HFF-Myc (cell line): ENCODE results near the gene AGER.

ENCODE experiments used
- DNase-seq: peaks from one replicate; pipeline ENCODE4 v3.0.0-alpha.2; 2011; ENCODE audit warnings: low read depth; ENCODE audit errors: extremely low read depth
- H3K4me3 ChIP-seq: replicated peaks from 2 replicates; pipeline ENCODE4 v1.5.1; 2011; ENCODE audit warnings: low read depth, mild to moderate bottlenecking, control low read depth, low read length
- CTCF ChIP-seq: IDR thresholded peaks from 2 replicates; pipeline ENCODE4 v1.5.1; 2012; ENCODE audit warnings: mild to moderate bottlenecking, low read depth, low read length, control low read depth; ENCODE audit errors: missing control alignments

AGER gene

GRCh38 chr6:32151181-32151862 lies 32.7 kb downstream of the AGER start:
- no peak for DNase-seq
- TF ChIP-seq CTCF, result no peak
- H3K4me3 ChIP-seq, result peak overlapping the region; percentile 96

GRCh38 chr6:32149932-32150870 lies 33.9 kb downstream of the AGER start:
- no peak for TF ChIP-seq CTCF
- DNase-seq, result no peak
- H3K4me3 ChIP-seq, result no peak overlapping the region

GRCh38 chr6:32149092-32149755 lies 34.8 kb downstream of the AGER start:
- no peak for DNase-seq
- TF ChIP-seq CTCF, result no peak
- no peak overlapping the region for H3K4me3 ChIP-seq

GRCh38 chr6:32148289-32149091 lies 35.6 kb downstream of the AGER start:
- no peak for TF ChIP-seq CTCF
- H3K4me3 ChIP-seq, result no peak overlapping the region
- no peak for DNase-seq

- no peak for DNase-seq
- TF ChIP-seq CTCF, result no peak
- H3K4me3 ChIP-seq, result no peak overlapping the region
These were observed 36.5 kb downstream of the AGER start for GRCh38 chr6:32147401-32148132.
